ENCODE results near the gene SEMA3F. TPM values are rescaled to one million over a fixed set of nuclear protein-coding genes. Genes with fewer than 3 reads are reported as not detected.

The SEMA3F gene
- total and polyA plus RNA-seq, 3 experiments from 2014 or later = not detected

DNA sequence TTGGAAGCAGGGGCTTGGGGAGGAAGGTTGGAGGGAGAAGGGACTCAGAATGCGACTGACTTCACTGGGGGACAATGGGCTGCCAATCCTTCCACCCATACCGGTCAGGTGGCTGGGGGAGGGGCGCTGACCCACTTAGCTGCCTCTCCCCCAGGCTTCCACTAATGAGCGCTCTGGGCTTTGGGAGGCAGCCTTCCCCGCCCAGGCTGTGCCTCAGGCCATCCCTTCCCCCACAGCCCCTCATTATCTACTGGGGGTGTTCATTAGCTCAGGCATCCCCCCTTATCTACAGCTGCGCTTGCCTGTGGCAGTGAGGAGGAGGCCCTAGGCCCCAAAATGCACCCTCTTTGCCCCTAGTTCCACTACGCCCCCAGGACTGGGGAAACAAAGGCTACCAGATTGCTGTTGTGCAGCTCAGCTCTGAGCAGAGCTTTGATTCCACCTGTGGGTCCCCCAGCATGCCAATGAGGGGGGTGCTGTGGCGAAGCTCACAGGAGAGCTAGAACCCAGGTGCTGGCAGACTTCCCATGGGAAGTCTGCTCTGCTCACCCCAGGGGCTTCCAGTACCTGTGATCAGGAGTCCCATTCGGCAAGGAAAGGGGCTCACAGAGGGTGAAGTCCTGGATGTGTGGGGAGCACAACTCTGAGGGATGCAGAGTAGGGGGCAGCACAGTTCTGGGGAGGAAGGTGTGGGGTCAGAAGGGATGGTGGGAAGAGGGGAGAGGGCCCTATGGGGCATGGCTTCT lies 29.4 kb upstream of the SEMA3F start:
- H3K9me3 Mint-ChIP-seq = peaks cover 0 to 2% (median 0%) of the 10 kb centered on the region in 5 donors
- Histone ChIP-seq H3K9me3 (ENCODE audit: low read length) (no peaks in the 10 kb centered on the region), H3K27ac (ENCODE audit: low read depth, low read length) (no peak overlapping the region), H3K27me3 (ENCODE audit: insufficient read depth, low read length, poor library complexity, severe bottlenecking) (no peaks in the 10 kb centered on the region), H3K4me3 (ENCODE audit: low read length) (no peak overlapping the region), H3K4me1 (ENCODE audit: insufficient read depth, low read length) (no peaks in the 10 kb centered on the region), H3K36me3 (ENCODE audit: insufficient read depth, low read length) (no peaks in the 10 kb centered on the region)
- DNase-seq = no peak
- H3K4me1 Mint-ChIP-seq = peaks cover 0 to 1% (median 0%) of the 10 kb centered on the region in 3 donors
- H3K27me3 Mint-ChIP-seq = peaks cover 0 to 3% of the 10 kb centered on the region in 2 donors
- ChIA-PET CTCF (no interaction called here), POLR2A (interaction anchor here (1.3 kb wide), 1 partner anchor 10 kb away, joined by 4 read pairs; no protein-coding TSS in a partner anchor)
- peaks cover 0 to 6% (median 0%) of the 10 kb centered on the region in 3 donors for H3K36me3 Mint-ChIP-seq
- peak overlapping the region in 2 of 8 donors; percentile 54 to 89 for H3K27ac Mint-ChIP-seq
- no peak overlapping the region for H3K4me3 Mint-ChIP-seq

- H3K4me3 ChIP-seq (ENCODE audit: low read length) = no peak overlapping the region
- Mint-ChIP-seq H3K4me1 (peaks cover 0 to 1% (median 0%) of the 10 kb centered on the region in 3 donors), H3K27me3 (peaks cover 0 to 3% of the 10 kb centered on the region in 2 donors), H3K4me3 (no peak overlapping the region), H3K27ac (peak overlapping the region in 1 of 8 donors; percentile 22), H3K9me3 (peaks cover 0 to 2% (median 0%) of the 10 kb centered on the region in 5 donors), H3K36me3 (no peaks in the 10 kb centered on the region)
- H3K27ac ChIP-seq (ENCODE audit: low read depth, low read length) = no peak overlapping the region
- ChIA-PET CTCF (no interaction called here), POLR2A (interaction anchor here (1.3 kb wide), 1 partner anchor 9 kb away, joined by 4 read pairs; no protein-coding TSS in a partner anchor)
- no peaks in the 10 kb centered on the region for H3K36me3 ChIP-seq (ENCODE audit: insufficient read depth, low read length)
- no peaks in the 10 kb centered on the region for H3K27me3 ChIP-seq (ENCODE audit: insufficient read depth, low read length, poor library complexity, severe bottlenecking)
- no peaks in the 10 kb centered on the region for H3K4me1 ChIP-seq (ENCODE audit: insufficient read depth, low read length)
- no peaks in the 10 kb centered on the region for H3K9me3 ChIP-seq (ENCODE audit: low read length)
- DNase-seq = no peak
Measured at GRCh38 chr3:50126287-50127211, 28.6 kb upstream of the SEMA3F start.

DNA sequence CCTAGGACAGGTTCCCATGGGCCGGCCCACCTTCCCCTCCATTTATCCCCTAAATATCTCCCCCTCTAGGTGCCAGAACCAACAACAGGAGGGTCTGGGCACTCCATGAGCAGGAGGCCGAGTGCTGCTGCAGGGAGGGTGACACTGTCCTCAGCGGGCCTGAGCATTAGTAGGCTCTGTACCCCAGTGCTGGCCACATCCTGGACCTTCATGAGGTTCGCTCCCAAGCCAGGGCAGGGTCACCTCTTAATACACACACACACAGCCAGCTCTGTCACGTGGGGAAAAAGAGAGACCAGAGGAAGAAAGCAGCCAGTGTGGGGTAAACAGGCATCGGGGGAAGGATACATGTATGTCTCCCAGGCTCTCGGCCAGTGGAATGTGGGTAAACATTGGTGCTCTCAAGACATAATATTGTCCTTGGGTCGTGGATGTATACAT lies 27.9 kb upstream of the SEMA3F start:
- H3K27me3 Mint-ChIP-seq = peaks cover 0 to 3% of the 10 kb centered on the region in 2 donors
- POLR2A ChIA-PET = no interaction called here
- peaks cover 0 to 1% (median 0%) of the 10 kb centered on the region in 3 donors for H3K4me1 Mint-ChIP-seq

DNA sequence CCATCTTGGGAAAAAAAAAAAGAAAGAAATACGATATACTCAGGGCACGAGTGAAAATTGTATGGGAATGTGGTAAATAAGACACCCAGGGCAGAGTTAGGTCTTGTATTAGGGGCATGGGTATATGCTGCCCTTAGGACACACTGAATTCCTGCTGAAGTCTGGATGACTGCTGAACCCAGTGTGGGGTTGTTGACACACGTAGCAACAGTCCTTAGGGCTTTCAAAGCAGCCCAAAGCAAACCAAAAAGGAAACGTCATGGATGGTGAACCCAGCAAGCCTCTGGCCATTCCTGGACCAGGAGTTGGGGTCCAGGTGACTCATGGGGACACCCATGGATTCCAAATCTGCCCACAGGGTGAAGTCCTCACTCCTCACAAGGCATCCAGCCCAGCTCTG lies 27.1 kb upstream of the SEMA3F start:
- Histone ChIP-seq H3K4me3 (ENCODE audit: low read length) (no peak overlapping the region), H3K9me3 (ENCODE audit: low read length) (no peaks in the 10 kb centered on the region), H3K27me3 (ENCODE audit: insufficient read depth, low read length, poor library complexity, severe bottlenecking) (no peaks in the 10 kb centered on the region), H3K27ac (ENCODE audit: low read depth, low read length) (no peak overlapping the region), H3K4me1 (ENCODE audit: insufficient read depth, low read length) (no peaks in the 10 kb centered on the region), H3K36me3 (ENCODE audit: insufficient read depth, low read length) (no peaks in the 10 kb centered on the region)
- Mint-ChIP-seq H3K4me1 (no peaks in the 10 kb centered on the region), H3K9me3 (peaks cover 0 to 2% (median 0%) of the 10 kb centered on the region in 5 donors), H3K27me3 (peaks cover 0 to 3% of the 10 kb centered on the region in 2 donors), H3K27ac (peak overlapping the region in 1 of 8 donors; percentile 20), H3K4me3 (no peak overlapping the region), H3K36me3 (no peaks in the 10 kb centered on the region)
- POLR2A ChIA-PET = no interaction called here
- CTCF ChIA-PET = no interaction called here
- DNase-seq = no peak

More for the DNA sequence above, 27.9 kb upstream of the SEMA3F start:
- Mint-ChIP-seq H3K27ac (peak overlapping the region in 1 of 8 donors; percentile 20), H3K4me3 (peak overlapping the region in 1 of 7 donors; percentile 29), H3K36me3 (no peaks in the 10 kb centered on the region), H3K9me3 (peaks cover 0 to 2% (median 0%) of the 10 kb centered on the region in 5 donors)
- no peaks in the 10 kb centered on the region for H3K9me3 ChIP-seq (ENCODE audit: low read length)
- no peak for DNase-seq
- CTCF ChIA-PET = no interaction called here
- H3K27ac ChIP-seq (ENCODE audit: low read depth, low read length) = no peak overlapping the region
- H3K36me3 ChIP-seq (ENCODE audit: insufficient read depth, low read length) = no peaks in the 10 kb centered on the region
- no peaks in the 10 kb centered on the region for H3K27me3 ChIP-seq (ENCODE audit: insufficient read depth, low read length, poor library complexity, severe bottlenecking)
- no peaks in the 10 kb centered on the region for H3K4me1 ChIP-seq (ENCODE audit: insufficient read depth, low read length)
- H3K4me3 ChIP-seq (ENCODE audit: low read length) = no peak overlapping the region

DNA sequence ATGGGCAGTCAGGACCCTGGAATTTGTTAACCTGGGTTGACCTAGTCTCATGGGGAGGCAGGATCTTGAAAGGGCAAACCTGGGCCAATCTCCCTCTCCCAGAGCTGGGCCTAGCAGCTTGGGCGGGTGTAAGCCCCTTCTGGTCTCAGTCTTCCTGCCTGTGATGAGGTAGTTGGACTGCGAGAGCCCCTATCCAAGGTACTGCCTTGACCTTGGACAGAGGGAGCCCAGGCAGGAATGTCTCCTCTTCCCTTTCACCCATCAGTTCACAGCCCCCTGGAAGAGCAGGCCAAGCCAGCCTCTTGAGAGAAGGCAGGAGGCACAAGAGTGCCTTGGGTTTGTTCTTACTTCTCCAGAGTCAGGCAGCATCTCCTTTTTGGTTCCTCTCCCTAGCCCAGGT lies 24.7 kb upstream of the SEMA3F start:
- no peaks in the 10 kb centered on the region for H3K36me3 Mint-ChIP-seq
- POLR2A ChIA-PET = interaction anchor here (0.7 kb wide), 1 partner anchor 135 kb away, joined by 3 read pairs; no protein-coding TSS in a partner anchor
- CTCF ChIA-PET = interaction anchor here (1.8 kb wide), 1 partner anchor 10 kb away, joined by 11 read pairs; no protein-coding TSS in a partner anchor
- H3K36me3 ChIP-seq (ENCODE audit: insufficient read depth, low read length) = no peaks in the 10 kb centered on the region
- H3K27me3 ChIP-seq (ENCODE audit: insufficient read depth, low read length, poor library complexity, severe bottlenecking) = no peaks in the 10 kb centered on the region
- H3K4me3 ChIP-seq (ENCODE audit: low read length) = no peak overlapping the region
- H3K4me3 Mint-ChIP-seq = no peak overlapping the region
- H3K27ac Mint-ChIP-seq = no peak overlapping the region
- H3K4me1 Mint-ChIP-seq = no peaks in the 10 kb centered on the region
- H3K27ac ChIP-seq (ENCODE audit: low read depth, low read length) = no peak overlapping the region
- no peak for DNase-seq
- H3K9me3 ChIP-seq (ENCODE audit: low read length) = no peaks in the 10 kb centered on the region
- no peaks in the 10 kb centered on the region for H3K4me1 ChIP-seq (ENCODE audit: insufficient read depth, low read length)
- peaks cover 0 to 3% of the 10 kb centered on the region in 2 donors for H3K27me3 Mint-ChIP-seq
- peaks cover 0 to 2% (median 0%) of the 10 kb centered on the region in 5 donors for H3K9me3 Mint-ChIP-seq

DNA sequence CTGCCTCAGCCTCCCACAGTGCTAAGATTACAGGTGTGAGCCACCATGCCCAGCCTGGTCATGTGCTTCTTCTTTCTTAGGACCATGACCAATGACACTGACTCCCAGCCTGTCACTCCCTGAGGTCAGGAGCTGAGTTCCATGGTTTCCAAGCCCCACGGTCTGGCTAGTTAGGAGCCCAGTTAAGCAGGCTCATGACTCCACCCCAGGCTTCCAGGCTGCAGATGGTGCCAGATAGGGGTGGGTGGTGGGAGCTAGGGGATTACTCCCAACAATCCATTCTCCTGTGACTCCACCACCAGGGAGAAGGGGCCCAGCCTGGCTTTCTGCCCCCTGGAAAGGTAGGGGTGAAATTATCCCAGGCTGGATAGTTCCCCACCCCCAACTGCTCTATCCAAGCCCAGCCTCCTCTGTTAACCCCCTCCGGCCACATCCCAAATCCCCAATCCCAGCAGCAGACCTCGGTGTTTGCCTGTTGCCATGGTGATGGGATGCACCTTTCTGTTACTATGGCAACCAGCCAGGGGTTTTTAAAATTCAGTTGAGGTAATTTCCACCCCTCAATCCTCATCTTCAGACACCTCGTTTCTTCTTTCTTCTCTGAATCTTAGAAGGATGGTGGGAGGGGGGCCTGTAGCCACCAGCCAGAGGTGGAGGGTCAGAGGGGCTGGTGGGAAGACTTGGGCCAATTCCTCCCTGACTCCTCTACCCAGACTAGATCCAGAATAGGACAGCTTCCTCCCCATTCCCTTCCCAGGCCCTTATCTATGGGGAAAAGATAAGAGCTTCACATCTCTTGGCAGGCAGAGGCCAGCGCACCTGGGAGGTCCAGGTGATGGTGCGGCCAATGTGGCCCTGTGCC lies 22.5 kb upstream of the SEMA3F start:
- H3K27me3 Mint-ChIP-seq = peaks cover 0 to 2% of the 10 kb centered on the region in 2 donors
- Histone ChIP-seq H3K4me3 (ENCODE audit: low read length) (no peak overlapping the region), H3K36me3 (ENCODE audit: insufficient read depth, low read length) (no peaks in the 10 kb centered on the region), H3K9me3 (ENCODE audit: low read length) (no peaks in the 10 kb centered on the region), H3K27ac (ENCODE audit: low read depth, low read length) (no peak overlapping the region), H3K27me3 (ENCODE audit: insufficient read depth, low read length, poor library complexity, severe bottlenecking) (no peaks in the 10 kb centered on the region), H3K4me1 (ENCODE audit: insufficient read depth, low read length) (no peaks in the 10 kb centered on the region)
- no peaks in the 10 kb centered on the region for H3K36me3 Mint-ChIP-seq
- no peak overlapping the region for H3K4me3 Mint-ChIP-seq
- CTCF ChIA-PET = interaction anchor here (1.3 kb wide), 1 partner anchor 128 kb away, joined by 4 read pairs; no protein-coding TSS in a partner anchor
- DNase-seq = no peak
- H3K27ac Mint-ChIP-seq = no peak overlapping the region
- POLR2A ChIA-PET = no interaction called here
- H3K4me1 Mint-ChIP-seq = no peaks in the 10 kb centered on the region
- peaks cover 0 to 2% (median 0%) of the 10 kb centered on the region in 5 donors for H3K9me3 Mint-ChIP-seq

DNA sequence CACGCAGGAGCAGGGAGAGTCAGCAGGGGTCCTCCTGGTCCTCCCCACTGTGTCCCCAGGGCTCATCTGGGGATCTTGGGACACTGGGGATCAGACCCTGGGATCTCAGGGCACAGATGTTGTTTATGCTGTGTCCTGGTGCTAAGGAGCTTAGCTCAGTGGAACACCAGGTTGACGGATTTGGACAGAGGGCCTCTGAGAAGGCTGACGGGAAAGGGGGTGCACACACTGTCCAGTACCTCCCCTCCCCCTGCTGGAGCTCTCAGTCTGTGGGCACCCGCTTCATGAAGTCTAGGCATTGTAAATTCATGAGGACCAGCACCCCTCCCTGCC lies 21.9 kb upstream of the SEMA3F start:
- POLR2A ChIA-PET = no interaction called here

More for the DNA sequence above, 21.9 kb upstream of the SEMA3F start:
- peaks cover 2% of the 10 kb centered on the region for H3K4me1 ChIP-seq (ENCODE audit: insufficient read depth, low read length)
- H3K36me3 Mint-ChIP-seq = no peaks in the 10 kb centered on the region
- H3K27me3 Mint-ChIP-seq = peaks cover 0 to 2% of the 10 kb centered on the region in 2 donors
- no peak overlapping the region for H3K27ac ChIP-seq (ENCODE audit: low read depth, low read length)
- H3K4me3 Mint-ChIP-seq = no peak overlapping the region
- peaks cover 0 to 2% (median 0%) of the 10 kb centered on the region in 5 donors for H3K9me3 Mint-ChIP-seq
- no peak overlapping the region for H3K4me3 ChIP-seq (ENCODE audit: low read length)
- no peaks in the 10 kb centered on the region for H3K27me3 ChIP-seq (ENCODE audit: insufficient read depth, low read length, poor library complexity, severe bottlenecking)
- peaks cover 0 to 2% (median 2%) of the 10 kb centered on the region in 3 donors for H3K4me1 Mint-ChIP-seq
- CTCF ChIA-PET = interaction anchor here (0.7 kb wide), 1 partner anchor 113 kb away, joined by 3 read pairs; no protein-coding TSS in a partner anchor
- no peak for DNase-seq
- H3K36me3 ChIP-seq (ENCODE audit: insufficient read depth, low read length) = no peaks in the 10 kb centered on the region
- no peaks in the 10 kb centered on the region for H3K9me3 ChIP-seq (ENCODE audit: low read length)
- H3K27ac Mint-ChIP-seq = no peak overlapping the region
